OCI-LY3 (cell line): ENCODE results near the gene FCHO1.

Source experiments
- EZH2phosphoT487 ChIP-seq: fragments of 200-600 bp; shearing (Covaris generic); IDR thresholded peaks from 2 replicates; pipeline ENCODE4 v1.6.1; 2018; ENCODE audit warnings: antibody characterized with exemption, mixed run types, low read depth
- TF ChIP-seq, protein P1 (sequence below): fragments of 200-600, 300-600 bp; sonication (generic); IDR thresholded peaks from 2 replicates; pipeline ENCODE4 v1.5.1; 2014; ENCODE audit warnings: antibody characterized with exemption, low read length, low read depth

DNA sequence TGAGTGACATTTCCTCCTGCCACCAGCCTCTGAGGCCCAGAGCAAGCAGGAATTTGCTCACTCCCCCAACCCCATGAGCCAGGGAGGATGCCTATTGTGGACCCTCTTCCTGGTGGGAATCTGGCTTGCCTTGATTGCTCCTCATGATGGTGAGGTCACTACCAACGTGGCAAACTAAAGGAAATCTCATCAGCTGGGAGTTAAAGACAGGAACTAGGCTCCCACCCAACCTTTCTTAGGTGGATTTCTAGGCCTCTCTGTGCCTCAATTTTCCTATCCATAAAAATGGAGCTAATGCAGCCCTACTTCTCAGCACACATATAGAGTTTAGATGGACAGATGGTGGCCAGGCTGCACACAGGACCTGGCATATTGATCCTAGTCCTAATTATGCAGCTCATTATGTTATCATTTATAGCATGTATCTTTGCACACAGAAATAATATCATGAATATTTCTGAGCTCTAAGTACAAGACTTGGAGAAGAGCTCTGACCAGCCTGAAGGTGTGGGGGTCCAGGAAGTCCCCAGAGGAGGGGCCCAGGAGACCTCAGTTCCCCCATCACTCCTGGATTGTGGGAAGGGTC, 45.7 kb downstream of the FCHO1 start:
- TF ChIP-seq, protein P1, sequence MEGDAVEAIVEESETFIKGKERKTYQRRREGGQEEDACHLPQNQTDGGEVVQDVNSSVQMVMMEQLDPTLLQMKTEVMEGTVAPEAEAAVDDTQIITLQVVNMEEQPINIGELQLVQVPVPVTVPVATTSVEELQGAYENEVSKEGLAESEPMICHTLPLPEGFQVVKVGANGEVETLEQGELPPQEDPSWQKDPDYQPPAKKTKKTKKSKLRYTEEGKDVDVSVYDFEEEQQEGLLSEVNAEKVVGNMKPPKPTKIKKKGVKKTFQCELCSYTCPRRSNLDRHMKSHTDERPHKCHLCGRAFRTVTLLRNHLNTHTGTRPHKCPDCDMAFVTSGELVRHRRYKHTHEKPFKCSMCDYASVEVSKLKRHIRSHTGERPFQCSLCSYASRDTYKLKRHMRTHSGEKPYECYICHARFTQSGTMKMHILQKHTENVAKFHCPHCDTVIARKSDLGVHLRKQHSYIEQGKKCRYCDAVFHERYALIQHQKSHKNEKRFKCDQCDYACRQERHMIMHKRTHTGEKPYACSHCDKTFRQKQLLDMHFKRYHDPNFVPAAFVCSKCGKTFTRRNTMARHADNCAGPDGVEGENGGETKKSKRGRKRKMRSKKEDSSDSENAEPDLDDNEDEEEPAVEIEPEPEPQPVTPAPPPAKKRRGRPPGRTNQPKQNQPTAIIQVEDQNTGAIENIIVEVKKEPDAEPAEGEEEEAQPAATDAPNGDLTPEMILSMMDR = no peak
- no peak for TF ChIP-seq EZH2phosphoT487
